ENCODE data around the gene TNRC6B.
A peak's percentile ranks its signal among the peaks of the same experiment; 100 is the strongest.
"Not testable (repeated sequence)": the region's sequence is repeated elsewhere in the genome, so short reads cannot be mapped to it uniquely, and the experiment has no call there.

Gene TNRC6B, protein sequence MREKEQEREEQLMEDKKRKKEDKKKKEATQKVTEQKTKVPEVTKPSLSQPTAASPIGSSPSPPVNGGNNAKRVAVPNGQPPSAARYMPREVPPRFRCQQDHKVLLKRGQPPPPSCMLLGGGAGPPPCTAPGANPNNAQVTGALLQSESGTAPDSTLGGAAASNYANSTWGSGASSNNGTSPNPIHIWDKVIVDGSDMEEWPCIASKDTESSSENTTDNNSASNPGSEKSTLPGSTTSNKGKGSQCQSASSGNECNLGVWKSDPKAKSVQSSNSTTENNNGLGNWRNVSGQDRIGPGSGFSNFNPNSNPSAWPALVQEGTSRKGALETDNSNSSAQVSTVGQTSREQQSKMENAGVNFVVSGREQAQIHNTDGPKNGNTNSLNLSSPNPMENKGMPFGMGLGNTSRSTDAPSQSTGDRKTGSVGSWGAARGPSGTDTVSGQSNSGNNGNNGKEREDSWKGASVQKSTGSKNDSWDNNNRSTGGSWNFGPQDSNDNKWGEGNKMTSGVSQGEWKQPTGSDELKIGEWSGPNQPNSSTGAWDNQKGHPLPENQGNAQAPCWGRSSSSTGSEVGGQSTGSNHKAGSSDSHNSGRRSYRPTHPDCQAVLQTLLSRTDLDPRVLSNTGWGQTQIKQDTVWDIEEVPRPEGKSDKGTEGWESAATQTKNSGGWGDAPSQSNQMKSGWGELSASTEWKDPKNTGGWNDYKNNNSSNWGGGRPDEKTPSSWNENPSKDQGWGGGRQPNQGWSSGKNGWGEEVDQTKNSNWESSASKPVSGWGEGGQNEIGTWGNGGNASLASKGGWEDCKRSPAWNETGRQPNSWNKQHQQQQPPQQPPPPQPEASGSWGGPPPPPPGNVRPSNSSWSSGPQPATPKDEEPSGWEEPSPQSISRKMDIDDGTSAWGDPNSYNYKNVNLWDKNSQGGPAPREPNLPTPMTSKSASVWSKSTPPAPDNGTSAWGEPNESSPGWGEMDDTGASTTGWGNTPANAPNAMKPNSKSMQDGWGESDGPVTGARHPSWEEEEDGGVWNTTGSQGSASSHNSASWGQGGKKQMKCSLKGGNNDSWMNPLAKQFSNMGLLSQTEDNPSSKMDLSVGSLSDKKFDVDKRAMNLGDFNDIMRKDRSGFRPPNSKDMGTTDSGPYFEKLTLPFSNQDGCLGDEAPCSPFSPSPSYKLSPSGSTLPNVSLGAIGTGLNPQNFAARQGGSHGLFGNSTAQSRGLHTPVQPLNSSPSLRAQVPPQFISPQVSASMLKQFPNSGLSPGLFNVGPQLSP (N-terminal part only)

GRCh38 chr22:40177738-40178416 lies at the start of gene TNRC6B:
TNRC6B (plus strand) TSS chr22:40177925; CDS start chr22:40178136, 211 bp downstream.
- peak; percentile 90 for FAIRE-seq

DNA sequence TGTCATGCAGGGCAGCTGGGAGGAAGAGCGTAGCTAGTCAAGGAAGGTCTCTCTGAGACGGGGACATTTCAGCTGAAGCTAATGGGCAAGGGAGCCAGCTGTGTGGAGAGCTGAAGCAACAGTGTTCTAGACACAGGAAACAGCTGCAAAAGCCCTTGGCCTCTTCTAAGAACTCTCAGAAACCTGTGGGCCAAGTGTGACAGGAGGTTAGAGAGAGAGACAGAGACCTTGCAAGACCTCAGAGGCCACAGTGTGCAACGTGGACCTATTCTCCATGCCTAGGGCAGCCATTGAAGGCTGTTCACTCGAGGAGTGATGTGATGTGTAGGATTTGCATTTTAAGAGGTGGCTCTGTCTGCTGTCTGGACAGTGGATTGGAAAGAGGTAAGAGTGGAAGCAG lies 48.7 kb upstream of the TNRC6B start:
- no peak for FAIRE-seq

DNA sequence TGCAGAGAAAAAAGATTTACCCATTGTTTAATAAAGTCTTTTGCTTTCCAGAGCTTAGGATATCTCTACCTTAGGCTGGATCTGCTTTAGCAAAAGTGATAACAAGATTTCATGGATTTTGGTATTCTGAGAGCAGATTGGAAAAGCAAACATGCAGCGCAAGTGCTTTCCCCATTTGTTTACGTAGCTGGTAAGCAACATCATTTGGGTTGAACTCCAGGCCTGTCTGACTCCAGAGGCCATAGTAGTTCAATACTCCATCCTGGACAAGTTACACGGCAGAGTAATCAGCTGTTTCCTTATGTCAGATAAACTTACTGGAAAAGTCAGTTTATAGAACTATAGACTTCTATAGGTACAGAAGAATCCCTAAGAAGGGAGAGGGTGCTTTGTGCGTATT lies 40.6 kb upstream of the TNRC6B start:
- no peak for FAIRE-seq

GRCh38 chr22:40138866-40139265 lies 38.9 kb upstream of the TNRC6B start:
- FAIRE-seq: no peak

GRCh38 chr22:40147388-40148176 lies 30.1 kb upstream of the TNRC6B start:
- FAIRE-seq: no peak

DNA sequence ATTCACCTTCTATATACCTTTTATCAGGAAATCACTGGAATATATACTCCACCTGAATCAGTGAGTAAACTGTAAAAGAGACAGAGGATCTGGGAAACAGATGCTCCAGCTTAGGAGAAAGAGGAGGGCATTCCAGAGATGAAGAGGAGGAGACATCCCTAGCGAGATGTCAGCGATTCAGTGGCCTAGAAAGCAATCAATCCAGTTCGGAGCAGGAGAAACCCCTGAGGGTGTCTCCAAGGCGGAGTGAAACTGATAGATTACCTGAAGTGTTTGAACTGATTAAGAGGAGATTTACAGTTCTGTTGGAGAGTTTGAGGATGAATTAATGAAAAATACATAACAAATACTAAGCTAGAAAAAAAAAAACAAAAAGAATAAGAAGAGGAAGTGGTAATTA lies 24.5 kb upstream of the TNRC6B start:
- FAIRE-seq: no peak

GRCh38 chr22:40153705-40154104 lies 24.0 kb upstream of the TNRC6B start:
- no peak for FAIRE-seq

DNA sequence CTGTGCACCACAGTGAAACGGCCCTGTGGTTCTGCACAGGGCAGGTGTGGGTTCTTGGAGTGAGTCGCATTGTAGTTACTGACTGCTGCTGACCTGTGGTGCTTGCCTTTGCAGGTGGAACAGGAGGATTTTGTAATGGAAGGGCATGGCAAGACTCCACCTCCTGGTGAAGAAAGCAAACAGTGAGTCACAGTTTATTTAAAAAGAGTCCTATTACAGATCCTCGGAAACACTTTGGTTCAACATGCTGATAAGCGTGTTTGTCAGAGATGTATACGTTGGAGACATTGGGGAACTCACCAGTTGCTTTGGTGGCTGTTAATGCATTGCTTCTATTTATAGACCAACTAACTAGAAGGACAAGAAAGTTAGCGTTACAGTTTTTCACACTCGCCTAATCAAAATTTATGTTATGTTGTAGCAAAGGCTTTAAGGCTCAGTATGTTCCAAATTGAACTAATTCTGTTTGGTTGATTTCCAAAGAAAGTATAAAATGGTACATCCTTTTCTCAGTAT lies 21.7 kb upstream of the TNRC6B start:
- no peak for FAIRE-seq

- FAIRE-seq: not testable (repeated sequence)
Measured at GRCh38 chr22:40156682-40157081, 21.0 kb upstream of the TNRC6B start.

- FAIRE-seq: no peak
Measured at GRCh38 chr22:40157330-40157945, 20.3 kb upstream of the TNRC6B start.

GRCh38 chr22:40161194-40161593 lies 16.5 kb upstream of the TNRC6B start:
- FAIRE-seq: no peak

GRCh38 chr22:40165537-40165936 lies 12.2 kb upstream of the TNRC6B start:
- not testable (repeated sequence) for FAIRE-seq

DNA sequence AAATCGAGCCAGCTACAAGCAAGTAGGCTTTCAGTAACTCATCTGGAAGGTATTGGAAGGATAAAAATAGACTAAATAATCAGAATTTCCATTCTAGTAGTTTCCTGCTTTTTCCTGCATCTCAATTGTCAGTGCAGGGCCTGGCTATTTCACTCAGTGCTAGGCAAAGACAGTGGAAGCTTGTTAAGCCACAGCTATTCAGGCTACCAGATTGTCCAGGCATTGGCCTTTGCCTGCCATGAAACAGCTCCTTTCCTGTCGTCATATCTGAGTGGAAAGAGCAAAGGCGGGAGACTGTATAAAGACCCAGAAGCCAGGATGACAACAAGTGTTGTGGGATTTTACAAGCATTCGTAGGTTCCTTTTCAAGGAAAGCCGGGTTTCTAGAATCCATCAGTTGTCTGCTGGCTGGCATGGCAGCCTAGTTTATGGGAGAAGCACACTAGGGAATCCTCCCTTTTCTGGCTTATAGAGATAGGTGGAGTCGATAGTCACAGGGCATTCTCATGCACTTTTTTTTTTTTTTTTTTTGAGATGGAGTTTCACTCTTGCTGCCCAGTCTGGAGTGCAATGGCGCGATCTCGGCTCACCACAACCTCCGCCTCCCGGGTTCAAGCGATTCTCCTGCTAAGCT lies 2.0 kb upstream of the TNRC6B start:
- no peak for FAIRE-seq

DNA sequence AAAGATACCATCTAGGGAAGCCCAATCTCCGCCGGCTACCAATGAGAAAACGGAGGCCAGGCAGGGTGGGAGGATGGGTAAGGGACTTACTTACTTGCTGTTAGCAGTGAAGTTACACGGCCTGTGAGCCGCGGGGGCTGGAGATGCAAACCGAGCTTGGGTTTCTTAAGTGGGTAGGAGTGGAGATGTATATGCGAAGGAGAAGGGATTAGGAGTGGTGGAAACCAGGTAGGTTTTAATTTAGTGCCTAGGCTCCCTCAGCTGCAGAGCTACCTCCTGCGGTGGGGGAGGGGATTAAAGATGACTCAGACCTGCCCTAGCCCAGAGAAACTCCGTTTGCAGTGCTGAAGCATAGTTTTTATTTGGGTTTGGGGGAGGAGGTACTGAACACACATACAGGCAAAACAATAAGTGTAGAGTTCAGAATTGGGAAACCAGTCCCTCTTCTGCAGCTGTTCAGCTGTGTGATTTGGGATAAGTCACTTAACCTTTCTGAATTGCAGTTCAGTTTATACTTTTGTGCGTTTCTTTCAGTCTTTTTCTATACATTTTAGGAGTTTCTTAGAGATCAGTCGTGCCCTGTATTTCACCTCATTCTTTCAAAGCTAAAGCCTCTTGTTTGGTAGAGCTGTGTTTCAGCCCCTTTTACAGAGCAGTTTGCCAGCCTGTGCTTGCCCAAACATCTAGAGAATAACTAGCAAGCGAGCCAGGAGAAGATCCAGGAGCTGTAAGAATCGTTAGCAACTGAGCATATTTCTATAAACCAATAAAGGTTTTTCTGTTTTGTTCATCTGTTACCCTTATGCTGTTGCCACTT lies 596 bp upstream of the TNRC6B start:
- FAIRE-seq: no peak

- FAIRE-seq: no peak
Measured at GRCh38 chr22:40178417-40179409, 988 bp downstream of the TNRC6B start.

- FAIRE-seq: no peak
Measured at GRCh38 chr22:40179526-40179925, 1.8 kb downstream of the TNRC6B start.

GRCh38 chr22:40180403-40180802 lies 2.7 kb downstream of the TNRC6B start:
- no peak for FAIRE-seq

GRCh38 chr22:40181323-40181722 lies 3.6 kb downstream of the TNRC6B start:
- FAIRE-seq: no peak
